Lower leg skin (tissue), 3 donors: ENCODE data around the gene SCAF4.

Experiments used
- CTCF ChIP-seq, 3 donors: fragments of 450-650 bp; IDR thresholded peaks; one replicate each; pipeline ENCODE4 v1.5.1; 2016; ENCODE audit warnings: antibody characterized with exemption in 3 of 3, mild to moderate bottlenecking in 3 of 3, moderate library complexity in 2 of 3
- POLR2A ChIP-seq, 2 donors: fragments of 450-650 bp; IDR thresholded peaks; one replicate each; pipeline ENCODE4 v1.6.1; 2016 to 2017; ENCODE audit warnings: antibody characterized with exemption in 2 of 2, mild to moderate bottlenecking in 1 of 2, moderate library complexity in 1 of 2

- TF ChIP-seq CTCF (IDR thresholded peaks at IDR 0.05) (no peak), POLR2A (IDR thresholded peaks at IDR 0.05) (no peak)
Measured at GRCh38 chr21:31678478-31678877, 53.4 kb downstream of the SCAF4 start.
